CD4-positive, alpha-beta T cell treated with Interleukin-15 for 1 hour (primary cell): Measurements from ENCODE around the gene ARSG.

Experiments used
- DNase-seq: peaks from one replicate; pipeline ENCODE4 v3.0.0-alpha.2; 2020

The ARSG gene

GRCh38 chr17:68379692-68380677 is 88.7 kb downstream of the ARSG start:
- no peak for DNase-seq

- peak; percentile 62 for DNase-seq
These were observed 90.0 kb downstream of the ARSG start for GRCh38 chr17:68381076-68381900.

DNA sequence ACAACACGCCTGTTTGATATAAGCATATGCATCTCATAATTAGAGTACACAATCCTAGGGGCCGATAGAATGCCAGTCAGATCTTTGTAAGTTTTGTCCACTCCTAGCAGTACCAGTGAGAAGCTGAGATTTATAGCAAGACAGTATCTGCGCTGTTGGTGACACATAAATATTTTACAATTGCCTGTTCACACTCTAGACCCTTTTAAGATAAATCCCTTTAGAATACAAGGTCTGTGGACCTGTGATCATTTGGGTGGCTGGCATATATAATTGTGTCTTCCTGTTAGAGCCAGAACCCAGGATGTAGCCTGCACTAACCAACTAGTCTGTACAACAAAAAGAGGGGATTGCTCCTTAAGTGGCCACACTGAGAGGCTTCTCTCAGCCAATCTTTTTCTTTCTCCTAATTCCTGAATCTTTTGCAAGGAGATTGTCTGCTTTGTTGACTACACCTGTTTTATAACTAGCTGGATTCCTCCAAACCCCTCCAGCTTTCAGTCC is 91.3 kb downstream of the ARSG start:
- no peak for DNase-seq

GRCh38 chr17:68383120-68383442 is 91.8 kb downstream of the ARSG start:
- DNase-seq: no peak

GRCh38 chr17:68383443-68384321 is 92.4 kb downstream of the ARSG start:
- DNase-seq: no peak

DNA sequence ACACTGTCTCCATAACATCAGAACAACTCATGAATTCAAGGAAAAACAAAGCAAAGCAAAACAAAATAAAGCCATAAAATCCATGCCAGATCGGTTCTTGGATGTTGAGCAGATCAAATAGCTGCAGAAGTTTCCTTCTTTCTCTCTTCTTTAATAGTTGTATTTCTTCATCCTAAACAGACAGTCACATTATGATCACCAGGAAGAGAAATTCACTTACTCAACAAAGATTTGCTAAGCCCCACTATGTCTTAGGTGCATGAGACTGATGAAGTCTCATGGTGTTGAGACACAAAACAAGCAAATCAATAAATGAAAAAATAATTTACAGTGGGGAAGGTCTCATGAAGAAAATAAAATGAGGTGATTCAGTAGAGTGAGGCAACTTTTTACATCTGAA is 93.2 kb downstream of the ARSG start:
- no peak for DNase-seq

GRCh38 chr17:68384941-68385340 is 93.6 kb downstream of the ARSG start:
- DNase-seq: no peak

GRCh38 chr17:68385490-68386215 is 94.4 kb downstream of the ARSG start:
- no peak for DNase-seq

GRCh38 chr17:68387435-68388218 is 96.3 kb downstream of the ARSG start:
- no peak for DNase-seq

GRCh38 chr17:68389041-68389440 is 97.7 kb downstream of the ARSG start:
- DNase-seq: no peak

GRCh38 chr17:68390888-68391545 is 99.7 kb downstream of the ARSG start:
- no peak for DNase-seq

DNA sequence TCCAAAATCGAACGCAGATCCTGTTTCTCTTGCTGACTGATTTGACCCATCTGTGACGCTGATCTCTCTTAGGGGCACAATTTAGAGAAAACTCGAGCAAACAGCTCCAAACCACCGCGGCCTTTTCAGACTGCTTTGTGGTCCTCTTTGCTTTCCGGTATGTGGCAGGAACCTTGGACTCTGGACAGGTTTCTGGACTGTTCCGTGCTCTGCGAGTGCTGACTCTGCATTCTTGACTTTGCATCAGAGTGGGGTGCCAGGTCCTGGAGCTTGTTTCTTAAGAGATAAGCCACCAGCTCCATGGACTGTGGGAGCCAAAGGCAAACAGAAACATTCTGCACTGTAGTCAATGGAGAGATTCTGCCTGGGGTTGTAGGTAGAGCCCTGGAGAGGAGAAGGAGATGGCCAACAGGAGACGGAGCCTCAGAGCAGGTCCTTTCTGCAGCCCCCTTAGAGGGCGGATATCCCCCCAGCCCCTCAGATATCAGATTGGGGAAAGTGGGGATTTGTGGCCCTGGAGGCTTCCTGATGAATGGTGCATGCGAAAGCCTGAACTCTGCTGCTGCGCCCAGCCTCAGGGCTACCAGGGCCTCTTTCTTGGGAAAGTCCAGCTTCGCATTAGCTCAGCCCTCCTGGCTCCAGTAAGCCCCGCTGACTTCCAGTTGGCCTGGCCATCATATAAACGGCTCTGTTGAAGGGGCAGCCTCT is 100.4 kb downstream of the ARSG start:
- no peak for DNase-seq

- DNase-seq: no peak
These were observed 103.5 kb downstream of the ARSG start for GRCh38 chr17:68394608-68395331.

GRCh38 chr17:68396226-68397107 is 105.2 kb downstream of the ARSG start:
- no peak for DNase-seq

DNA sequence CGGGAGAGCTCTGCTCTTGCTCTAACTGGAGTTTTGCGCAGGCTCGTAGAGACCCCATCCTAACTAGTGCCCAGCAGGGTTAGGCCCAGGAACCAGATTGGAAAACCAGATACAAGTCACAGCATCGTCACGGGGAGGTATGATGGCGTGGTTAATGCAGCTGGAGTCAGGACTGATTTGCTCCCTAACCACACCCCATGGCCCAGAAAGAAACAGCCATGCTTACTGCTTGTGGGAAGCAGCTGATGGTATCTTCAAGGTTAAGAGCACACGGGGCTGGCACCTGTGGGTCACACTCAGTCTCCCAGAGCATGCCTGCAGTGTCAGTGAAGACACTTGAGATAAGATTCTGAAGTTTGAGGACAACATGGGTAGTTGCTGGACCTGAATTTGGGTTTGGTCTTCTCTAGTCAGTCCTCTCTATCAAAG is 105.8 kb downstream of the ARSG start:
- no peak for DNase-seq

GRCh38 chr17:68398691-68399637 is 107.7 kb downstream of the ARSG start:
- peak; percentile 56 for DNase-seq
